ENCODE measurements around the gene ULK4. TPM values are rescaled to one million over a fixed set of nuclear protein-coding genes. Genes with fewer than 3 reads are reported as not detected.
"Not testable (repeated sequence)": the region's sequence is repeated elsewhere in the genome, so short reads cannot be mapped to it uniquely, and the experiment has no call there.

The ULK4 gene
- total and polyA plus RNA-seq, 2 donors (not counting 1 experiment from before 2014, with no cell fraction given): 9.1 to 9.7 TPM

GRCh38 chr3:41650406-41650805, 311.5 kb downstream of the ULK4 start:
- Histone ChIP-seq H3K9ac (ENCODE audit: insufficient read depth, low read length) (no peak overlapping the region), H3K36me3 (ENCODE audit: control insufficient read depth, insufficient read depth, low read length) (no peaks in the 10 kb centered on the region), H3K27ac (ENCODE audit: insufficient read depth, low read length) (no peak overlapping the region), H4K20me1 (ENCODE audit: control insufficient read depth, extremely low read depth, insufficient read depth, low read length) (no peaks in the 10 kb centered on the region), H3K79me2 (ENCODE audit: control insufficient read depth, insufficient read depth, low read length) (no peaks in the 10 kb centered on the region), H3K4me3 (replicated peaks in 1 of 4; ENCODE audit: control extremely low read depth in 1 of 4, insufficient read depth in 1 of 4, low read depth in 3 of 4, low read length in 4 of 4) (no peak overlapping the region), H3K9me3 (ENCODE audit: control insufficient read depth, insufficient read depth, low read depth, low read length) (no peaks in the 10 kb centered on the region), H3K27me3 (ENCODE audit: control insufficient read depth, insufficient read depth, low read length) (no peaks in the 10 kb centered on the region), H3K4me2 (ENCODE audit: extremely low read depth, insufficient read depth, low read length) (no peak overlapping the region), H2AFZ (ENCODE audit: low read length) (no peak overlapping the region), H3K4me1 (ENCODE audit: control insufficient read depth, extremely low read depth, insufficient read depth, low read length) (no peaks in the 10 kb centered on the region)
- TF ChIP-seq, protein P1, sequence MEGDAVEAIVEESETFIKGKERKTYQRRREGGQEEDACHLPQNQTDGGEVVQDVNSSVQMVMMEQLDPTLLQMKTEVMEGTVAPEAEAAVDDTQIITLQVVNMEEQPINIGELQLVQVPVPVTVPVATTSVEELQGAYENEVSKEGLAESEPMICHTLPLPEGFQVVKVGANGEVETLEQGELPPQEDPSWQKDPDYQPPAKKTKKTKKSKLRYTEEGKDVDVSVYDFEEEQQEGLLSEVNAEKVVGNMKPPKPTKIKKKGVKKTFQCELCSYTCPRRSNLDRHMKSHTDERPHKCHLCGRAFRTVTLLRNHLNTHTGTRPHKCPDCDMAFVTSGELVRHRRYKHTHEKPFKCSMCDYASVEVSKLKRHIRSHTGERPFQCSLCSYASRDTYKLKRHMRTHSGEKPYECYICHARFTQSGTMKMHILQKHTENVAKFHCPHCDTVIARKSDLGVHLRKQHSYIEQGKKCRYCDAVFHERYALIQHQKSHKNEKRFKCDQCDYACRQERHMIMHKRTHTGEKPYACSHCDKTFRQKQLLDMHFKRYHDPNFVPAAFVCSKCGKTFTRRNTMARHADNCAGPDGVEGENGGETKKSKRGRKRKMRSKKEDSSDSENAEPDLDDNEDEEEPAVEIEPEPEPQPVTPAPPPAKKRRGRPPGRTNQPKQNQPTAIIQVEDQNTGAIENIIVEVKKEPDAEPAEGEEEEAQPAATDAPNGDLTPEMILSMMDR (conservative IDR thresholded peaks at IDR 0.05 in 1 of 2, IDR thresholded peaks at IDR 0.05 in 1 of 2; ENCODE audit: low read depth in 1 of 2, low read length in 2 of 2): no peak
- no peak for TF ChIP-seq EZH2 (IDR thresholded peaks at IDR 0.05; ENCODE audit: low read length, missing control alignments)
- DNase-seq (ENCODE audit: low read depth in 2 of 2): no peak

DNA sequence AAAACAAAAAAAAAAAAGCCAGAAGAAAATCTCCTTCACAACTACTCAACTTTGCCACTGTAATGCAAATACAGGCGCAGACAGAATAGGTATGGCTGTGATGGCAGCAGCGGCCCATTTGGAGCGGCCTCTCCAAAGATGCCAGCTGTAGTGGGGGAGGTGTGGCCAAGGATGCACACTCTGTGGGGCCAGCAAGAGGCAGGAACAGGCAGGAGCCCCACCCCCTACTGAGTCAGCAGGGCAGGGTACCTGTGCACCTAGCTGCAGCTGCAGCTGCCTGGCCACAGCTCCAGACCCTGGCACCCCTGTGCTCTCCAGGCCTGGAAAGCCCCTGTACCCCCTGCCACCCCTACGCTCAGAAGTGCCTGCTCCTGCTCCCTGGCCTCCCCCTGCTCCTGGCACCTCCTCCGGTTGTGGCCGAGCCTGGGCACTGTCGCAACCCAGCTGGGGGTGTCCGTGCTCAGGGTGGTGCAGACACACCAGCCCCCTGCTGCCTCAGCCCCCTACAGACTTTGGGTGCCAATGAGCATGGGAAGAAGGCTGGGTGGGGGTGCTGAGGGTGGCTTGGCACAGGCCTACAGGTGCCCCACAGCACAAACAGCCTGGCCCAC, 312.7 kb downstream of the ULK4 start:
- no peak overlapping the region for H3K4me3 ChIP-seq (replicated peaks in 1 of 4; ENCODE audit: control extremely low read depth in 1 of 4, insufficient read depth in 1 of 4, low read depth in 3 of 4, low read length in 4 of 4)

DNA sequence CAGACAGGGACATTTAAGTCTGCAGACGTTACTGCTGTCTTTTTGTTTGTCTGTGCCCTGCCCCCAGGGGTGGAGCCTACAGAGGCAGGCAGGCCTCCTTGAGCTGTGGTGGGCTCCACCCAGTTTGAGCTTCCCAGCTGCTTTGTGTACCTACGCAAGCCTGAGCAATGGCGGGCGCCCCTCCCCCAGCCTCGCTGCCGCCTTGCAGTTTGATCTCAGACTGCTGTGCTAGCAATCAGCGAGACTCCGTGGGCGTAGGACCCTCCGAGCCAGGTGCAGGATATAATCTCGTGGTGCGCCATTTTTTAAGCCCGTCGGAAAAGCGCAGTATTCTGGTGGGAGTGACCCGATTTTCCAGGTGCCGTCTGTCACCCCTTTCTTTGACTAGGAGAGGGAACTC, 314.2 kb downstream of the ULK4 start:
- DNase-seq (ENCODE audit: low read depth in 2 of 2); H3K27me3 ChIP-seq (ENCODE audit: control insufficient read depth, insufficient read depth, low read length); H2AFZ ChIP-seq (ENCODE audit: low read length); H3K9ac ChIP-seq (ENCODE audit: insufficient read depth, low read length); H3K36me3 ChIP-seq (ENCODE audit: control insufficient read depth, insufficient read depth, low read length); H3K4me1 ChIP-seq (ENCODE audit: control insufficient read depth, extremely low read depth, insufficient read depth, low read length); H4K20me1 ChIP-seq (ENCODE audit: control insufficient read depth, extremely low read depth, insufficient read depth, low read length); H3K27ac ChIP-seq (ENCODE audit: insufficient read depth, low read length); H3K79me2 ChIP-seq (ENCODE audit: control insufficient read depth, insufficient read depth, low read length); H3K4me2 ChIP-seq (ENCODE audit: extremely low read depth, insufficient read depth, low read length); H3K4me3 ChIP-seq (replicated peaks in 1 of 4; ENCODE audit: control extremely low read depth in 1 of 4, insufficient read depth in 1 of 4, low read depth in 3 of 4, low read length in 4 of 4); H3K9me3 ChIP-seq (ENCODE audit: control insufficient read depth, insufficient read depth, low read depth, low read length): not testable (repeated sequence)

More for the DNA sequence above, 312.7 kb downstream of the ULK4 start:
- Histone ChIP-seq H2AFZ (ENCODE audit: low read length) (no peak overlapping the region), H3K36me3 (ENCODE audit: control insufficient read depth, insufficient read depth, low read length) (no peaks in the 10 kb centered on the region), H3K9ac (ENCODE audit: insufficient read depth, low read length) (no peak overlapping the region), H3K79me2 (ENCODE audit: control insufficient read depth, insufficient read depth, low read length) (no peaks in the 10 kb centered on the region), H3K27me3 (ENCODE audit: control insufficient read depth, insufficient read depth, low read length) (no peaks in the 10 kb centered on the region), H3K27ac (ENCODE audit: insufficient read depth, low read length) (no peak overlapping the region), H3K4me2 (ENCODE audit: extremely low read depth, insufficient read depth, low read length) (no peak overlapping the region), H3K9me3 (ENCODE audit: control insufficient read depth, insufficient read depth, low read depth, low read length) (no peaks in the 10 kb centered on the region), H3K4me1 (ENCODE audit: control insufficient read depth, extremely low read depth, insufficient read depth, low read length) (no peaks in the 10 kb centered on the region), H4K20me1 (ENCODE audit: control insufficient read depth, extremely low read depth, insufficient read depth, low read length) (no peaks in the 10 kb centered on the region)
- TF ChIP-seq EZH2 (IDR thresholded peaks at IDR 0.05; ENCODE audit: low read length, missing control alignments): no peak
- TF ChIP-seq, protein P1 (conservative IDR thresholded peaks at IDR 0.05 in 1 of 2, IDR thresholded peaks at IDR 0.05 in 1 of 2; ENCODE audit: low read depth in 1 of 2, low read length in 2 of 2): no peak
- DNase-seq (ENCODE audit: low read depth in 2 of 2): no peak
